NCI-H1092 (cell line): ENCODE data around the gene SEPTIN2.
"Not testable (repeated sequence)": the region's sequence is repeated elsewhere in the genome, so short reads cannot be mapped to it uniquely, and the experiment has no call there.

Experiments
- DNase-seq: peaks from one replicate; lab custom pipeline; 2025; lab: John Stamatoyannopoulos, UW

The SEPTIN2 gene

DNA sequence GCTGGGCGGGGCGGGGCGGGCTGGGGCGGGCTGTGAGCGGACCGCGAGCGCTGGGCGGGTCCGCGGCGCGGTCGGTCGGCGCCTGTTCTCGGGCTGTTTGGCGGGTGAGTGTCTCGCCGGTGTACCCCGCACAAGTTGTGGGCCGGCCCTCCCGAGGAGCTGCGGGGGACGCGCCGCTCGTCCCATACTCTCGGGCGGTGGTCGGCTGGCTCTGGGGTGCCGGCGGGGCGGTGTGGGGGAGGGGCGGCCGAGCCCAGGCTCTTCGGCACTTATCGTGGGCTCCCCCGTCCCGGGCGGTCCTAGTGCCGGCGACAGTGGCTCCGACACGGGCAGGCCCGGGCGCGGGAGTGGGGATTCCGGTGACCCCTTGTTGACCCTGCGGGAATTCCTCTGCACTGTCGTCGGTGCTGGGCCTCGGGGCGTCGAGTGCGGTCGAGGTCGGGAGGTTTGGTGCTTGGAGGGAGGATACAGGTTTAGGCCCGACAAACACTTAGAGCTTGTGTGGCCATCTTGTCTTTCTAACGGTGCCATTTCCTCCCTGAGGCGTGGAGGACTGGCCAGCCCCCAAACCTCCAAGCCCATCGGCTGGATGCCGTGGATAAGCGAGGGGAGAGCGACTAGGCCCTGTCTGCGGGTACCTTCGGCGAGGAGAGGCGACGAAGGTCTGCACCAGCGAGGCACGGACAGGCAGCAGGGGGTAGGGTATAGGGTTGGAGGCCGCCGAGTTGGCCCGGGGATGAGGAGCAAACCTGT is at the start of gene SEPTIN2:
Gene SEPTIN2 (plus strand): TSS at position 47 of the 753 bp plus-strand sequence. CDS start 8,308 bp downstream, outside the sequence.
- no peak for DNase-seq

DNA sequence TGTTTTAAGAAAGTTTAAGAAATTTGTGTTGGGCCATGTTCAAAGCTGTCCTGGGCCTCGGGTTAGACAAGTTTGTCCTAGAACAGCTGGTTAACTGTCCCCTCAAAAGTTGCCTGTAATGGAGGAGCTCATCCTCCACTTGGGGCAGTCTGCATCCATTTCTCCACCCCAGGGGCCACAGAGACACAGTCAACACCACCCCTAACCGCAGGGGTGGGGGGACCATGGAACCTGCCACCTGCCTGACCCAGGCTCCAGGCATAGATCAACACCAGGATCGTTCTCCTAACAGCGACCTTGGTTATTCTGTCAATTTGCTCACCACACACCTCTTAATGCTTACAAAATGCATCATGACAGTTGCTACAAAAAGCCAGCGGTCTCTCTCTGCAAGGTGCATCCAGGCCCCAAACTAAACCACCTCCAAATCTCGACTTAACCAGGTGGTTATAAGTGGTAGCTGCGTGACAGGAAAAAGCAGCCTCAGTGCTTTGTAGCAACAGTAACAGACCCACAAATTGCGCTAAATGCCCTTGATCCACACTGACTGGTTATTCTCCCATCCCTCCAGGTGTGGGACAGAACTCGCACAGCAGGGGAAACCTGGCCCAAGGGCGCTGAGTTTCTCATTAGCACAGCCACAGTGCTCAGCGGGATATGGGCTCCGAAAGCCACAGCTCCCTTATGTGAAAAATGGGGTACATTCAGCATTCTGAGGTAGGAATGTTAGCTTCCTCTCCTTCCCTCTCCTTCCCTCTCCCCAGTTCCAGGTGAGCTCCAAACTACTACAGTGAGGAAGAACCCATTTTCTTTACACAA is 48.3 kb upstream of the SEPTIN2 start:
- no peak for DNase-seq

DNA sequence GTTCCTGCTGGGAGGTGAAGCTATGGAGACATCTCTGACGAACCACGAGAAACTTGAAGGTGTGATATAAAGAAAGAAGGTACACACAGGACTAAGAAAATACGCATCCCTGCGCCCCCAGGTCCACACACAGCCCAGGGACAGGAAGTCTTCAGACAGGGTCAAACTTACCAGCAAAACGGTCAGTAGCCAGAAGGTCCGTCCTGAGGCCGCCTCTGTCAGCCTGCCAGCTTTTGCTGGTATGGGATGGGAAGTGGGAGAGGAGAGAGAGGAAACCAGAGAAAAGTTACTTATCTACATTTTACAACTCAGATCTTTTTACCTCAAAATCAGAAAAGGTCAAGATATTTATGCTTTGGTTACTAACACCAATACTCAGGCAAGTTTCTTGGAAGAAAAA is 47.4 kb upstream of the SEPTIN2 start:
- DNase-seq, result no peak

DNA sequence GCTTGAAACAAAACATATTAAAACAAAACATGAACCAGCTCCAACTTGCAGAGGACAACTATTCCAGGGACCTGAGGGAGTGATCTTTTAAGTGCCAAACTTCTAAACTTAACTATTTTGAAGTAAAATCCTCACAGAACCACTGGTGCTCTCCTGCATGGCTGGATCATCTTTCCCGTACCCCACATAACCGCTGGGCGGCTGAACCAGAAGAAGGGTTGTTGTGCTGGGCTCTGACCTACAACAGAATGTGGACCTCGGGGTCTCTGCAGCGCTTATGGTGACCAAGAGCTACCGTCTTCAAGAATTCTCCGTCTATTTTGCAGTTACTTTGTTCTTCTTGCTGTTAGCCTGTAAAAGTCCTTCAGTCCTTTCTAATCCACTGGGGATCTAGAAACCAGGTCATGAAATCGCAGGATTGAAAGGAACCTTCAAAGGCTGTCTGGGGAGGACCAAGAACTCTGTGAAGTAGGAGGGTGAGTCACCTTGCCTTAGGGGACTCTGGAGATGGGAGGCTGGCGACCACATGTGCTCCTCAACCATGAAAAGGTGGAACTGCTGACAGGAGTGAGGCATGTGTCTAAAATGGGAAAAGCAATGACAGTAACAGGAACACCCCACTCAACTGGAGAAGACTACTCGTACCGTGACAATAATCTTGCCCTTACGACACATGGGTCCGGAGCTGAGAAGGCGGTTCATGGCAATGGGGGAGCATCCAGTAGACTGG is 46.8 kb upstream of the SEPTIN2 start:
- DNase-seq, result no peak

DNA sequence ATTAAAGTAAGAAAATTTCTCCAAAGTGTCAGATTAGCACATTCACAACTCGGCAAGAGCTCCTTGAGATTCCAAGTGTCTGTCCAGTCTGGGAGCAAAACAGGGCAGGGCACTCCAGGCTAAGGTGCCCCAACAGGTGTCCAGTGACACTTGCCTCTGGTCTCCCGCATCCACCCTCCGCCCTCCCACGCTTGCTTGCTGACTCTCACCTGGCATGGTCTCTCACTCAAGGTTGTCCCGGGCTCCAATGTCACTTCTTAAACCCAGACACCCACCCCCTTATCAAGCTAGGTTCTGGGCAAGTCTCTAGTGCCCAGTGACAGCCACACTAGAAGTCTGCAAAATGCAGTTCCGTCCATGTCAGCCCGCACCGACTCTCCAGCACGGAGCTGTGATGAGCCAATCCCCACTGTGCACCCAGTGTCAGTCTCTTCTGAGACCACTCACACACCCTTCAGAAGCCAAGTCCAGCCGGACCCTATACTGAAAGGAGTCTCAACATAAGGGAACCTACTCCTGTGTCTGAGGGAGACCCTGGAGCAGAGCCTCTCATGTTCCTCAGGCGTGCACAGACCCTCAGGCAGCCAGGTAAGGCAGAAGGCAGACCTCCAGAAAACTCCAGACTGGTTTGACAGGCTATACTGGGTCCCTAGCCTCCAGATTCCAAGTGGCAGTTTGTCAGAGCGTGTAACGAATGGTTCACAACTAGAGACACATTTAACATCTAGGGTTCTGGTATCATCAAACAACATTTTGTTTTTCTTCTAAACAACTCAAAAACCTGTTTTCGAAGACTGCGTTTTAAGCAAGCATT is 45.8 kb upstream of the SEPTIN2 start:
- DNase-seq, result no peak

DNA sequence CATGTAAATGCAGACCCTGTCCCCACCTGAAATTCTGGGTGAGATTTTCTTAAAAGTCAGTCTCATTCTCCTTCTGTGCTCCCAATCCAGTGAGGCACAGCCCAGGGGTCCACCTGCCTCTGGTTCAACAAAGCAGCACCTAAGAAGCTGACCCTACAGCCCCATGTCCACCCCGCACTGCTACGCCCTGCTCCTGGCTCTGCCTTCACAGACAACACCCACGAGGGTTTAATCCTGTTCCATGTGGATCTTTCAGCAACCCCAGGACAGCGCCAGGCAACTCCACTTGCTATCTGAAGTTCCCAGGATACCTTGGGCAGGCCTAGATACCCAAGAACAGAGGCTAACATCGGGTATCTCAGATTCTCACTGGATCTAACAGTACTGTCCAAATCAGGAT is 45.2 kb upstream of the SEPTIN2 start:
- DNase-seq, result no peak

DNA sequence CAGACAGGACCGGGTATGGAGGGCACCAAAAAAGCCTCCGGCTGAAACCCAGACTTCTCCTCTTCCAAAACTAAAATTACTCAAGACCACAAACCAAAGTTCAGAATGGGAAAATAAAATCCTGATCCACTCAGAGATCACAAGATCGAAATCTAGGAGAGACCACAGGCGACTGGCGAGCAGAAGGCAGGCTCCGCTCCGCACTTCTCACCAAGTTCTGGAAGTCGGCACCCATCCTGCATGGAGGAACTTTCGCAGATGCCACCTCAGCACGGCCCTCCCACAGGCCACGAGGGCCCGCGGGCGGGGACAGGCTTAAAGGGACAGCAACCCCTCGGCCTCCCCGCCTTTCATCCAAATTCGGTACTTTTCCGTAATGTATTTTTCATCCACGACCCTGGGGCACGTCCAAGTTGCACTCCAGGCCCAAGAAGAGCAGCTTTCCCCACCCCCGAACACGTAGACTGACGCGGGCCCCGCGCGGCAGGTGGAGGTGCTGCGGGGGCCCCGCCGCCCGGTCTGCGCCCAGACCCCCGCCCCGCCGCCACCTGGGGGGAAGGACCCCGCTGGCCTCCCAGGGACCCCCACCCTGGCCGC is 43.9 kb upstream of the SEPTIN2 start:
- DNase-seq, result no peak

DNA sequence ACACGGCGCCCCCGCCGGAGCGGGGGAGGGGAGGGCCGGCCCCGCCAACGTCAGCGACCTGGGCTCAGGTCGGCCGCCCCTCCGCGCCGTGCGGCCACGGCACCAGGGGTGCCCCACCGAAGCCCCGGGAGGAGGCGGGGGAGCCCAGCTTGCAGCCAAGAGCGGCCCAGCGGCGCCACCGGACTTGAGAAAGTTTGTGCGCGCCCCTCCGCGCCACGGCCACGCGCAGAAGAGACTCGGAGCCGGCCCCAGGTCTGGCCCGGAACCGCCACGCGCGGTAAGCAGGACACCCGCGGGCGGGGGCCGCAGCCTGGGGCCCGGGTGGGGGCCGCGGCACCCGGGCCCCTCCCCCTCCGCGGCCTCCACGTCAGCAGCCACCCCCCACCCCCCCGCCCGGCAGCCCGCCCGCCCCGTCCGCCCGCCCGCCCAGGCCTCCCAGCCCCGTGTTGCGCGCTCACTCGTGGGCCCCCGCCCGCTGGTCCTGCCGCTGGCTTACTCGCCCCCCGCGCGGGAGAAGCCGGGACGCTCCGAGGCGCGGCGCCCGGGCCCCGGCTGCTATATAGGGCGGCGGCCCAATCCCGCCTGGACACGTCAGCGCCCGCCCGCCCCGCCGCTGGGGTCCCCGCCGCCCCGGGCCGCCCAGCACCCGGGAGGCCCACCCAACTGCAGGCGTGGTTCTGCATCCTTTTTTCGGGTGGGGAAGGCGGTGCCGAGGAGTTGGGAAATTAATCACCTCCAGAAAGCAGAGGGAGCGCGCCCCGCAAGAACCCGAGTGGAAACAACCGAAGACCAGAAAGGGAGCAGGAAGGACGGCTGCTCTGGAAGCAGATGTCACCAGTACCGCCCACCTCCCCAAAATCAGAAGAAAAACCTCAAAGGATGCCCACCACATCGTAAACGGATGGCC is 43.2 kb upstream of the SEPTIN2 start:
- no peak for DNase-seq

DNA sequence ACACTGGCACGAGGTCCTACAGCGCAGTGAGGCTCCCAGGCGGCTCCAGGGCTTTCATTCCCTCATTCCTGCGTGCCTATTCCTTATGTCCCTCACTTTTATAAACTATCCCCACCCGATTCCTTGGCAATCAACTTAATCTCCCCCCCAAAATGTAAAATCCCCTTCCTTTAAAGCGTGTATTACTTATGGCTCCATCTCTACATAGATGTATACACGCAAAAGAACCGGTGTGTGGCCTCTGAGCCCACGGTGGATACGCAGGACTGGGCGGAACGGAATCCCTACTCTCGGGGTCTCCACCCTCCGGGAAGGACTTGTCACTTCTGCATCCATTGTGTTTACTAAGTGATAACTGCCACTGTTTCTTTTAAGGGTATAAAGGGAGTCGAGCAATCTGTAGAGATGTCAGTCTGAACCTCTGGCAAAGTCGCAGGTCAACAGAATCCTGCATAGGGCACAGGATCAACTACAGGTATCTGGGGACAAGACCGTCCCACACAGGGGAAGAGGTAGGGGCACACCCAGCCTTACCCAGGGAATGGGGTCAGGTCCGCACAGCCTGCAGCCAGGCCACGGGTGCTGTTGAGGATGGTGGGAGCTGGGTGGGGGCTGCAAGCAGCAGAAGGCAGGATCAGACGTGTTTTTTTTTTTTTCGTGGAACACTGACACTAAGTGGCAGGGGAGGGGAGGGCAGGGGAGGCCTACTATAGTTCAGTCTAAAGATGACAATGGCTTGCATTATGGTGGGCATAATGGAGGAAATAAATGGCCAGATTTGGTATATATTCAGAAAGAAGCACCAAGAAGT is 42.3 kb upstream of the SEPTIN2 start:
- DNase-seq, result no peak

DNA sequence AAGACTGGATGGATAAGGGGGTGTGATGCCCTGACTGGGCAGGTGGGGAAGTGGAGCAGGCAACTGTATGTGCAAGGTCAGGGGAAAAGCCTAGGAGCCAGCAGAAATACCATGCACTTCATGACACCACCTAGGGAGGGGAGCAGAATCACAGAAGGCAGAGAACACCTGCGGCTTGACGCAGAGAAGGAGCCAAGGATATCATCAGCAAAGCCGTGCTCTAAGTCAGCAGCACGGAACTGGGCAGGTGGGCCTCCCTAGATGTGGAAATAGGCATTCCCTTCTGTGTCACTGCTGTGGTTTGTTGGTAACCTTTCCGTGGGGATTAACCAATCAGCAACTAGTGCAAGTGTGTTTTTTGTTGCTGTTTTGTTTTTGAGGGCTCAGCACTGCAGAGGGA is 41.6 kb upstream of the SEPTIN2 start:
- no peak for DNase-seq

DNA sequence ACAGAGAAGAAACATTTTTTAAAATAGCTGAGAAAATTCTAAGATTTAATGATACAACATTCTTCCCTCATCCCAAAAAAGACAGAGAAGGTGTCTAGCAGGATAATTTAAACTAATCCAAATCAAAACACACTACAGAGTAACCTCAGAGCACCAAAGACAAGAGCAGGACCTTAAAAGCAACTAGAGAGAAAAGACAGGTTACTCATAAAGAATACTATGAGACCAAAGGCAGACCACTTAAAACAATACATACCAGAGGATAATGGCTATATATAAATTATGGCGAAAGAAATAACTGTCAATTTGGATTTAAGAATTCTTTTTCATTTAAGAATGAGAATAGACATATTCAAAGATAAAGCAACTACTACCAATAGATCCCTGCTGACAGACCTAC is 40.2 kb upstream of the SEPTIN2 start:
- no peak for DNase-seq

DNA sequence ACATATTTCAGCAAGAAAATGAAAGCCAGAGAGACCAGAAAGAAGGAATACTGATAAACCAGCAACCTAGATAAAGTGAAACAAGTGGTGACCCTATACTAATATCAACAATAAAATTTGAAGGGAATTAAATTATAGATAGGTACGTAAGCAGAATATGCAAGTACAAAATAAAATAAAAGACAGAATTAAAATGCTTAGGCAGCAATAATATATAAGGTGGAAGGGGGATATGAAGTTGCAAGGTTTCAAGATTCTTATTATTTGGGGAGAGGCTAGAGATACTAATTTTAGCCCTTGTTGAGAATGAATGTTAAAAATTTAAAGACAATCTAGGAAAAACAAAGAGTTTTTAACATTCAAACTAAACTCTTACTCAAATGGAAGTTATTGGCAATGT is 39.8 kb upstream of the SEPTIN2 start:
- DNase-seq, result no peak

DNA sequence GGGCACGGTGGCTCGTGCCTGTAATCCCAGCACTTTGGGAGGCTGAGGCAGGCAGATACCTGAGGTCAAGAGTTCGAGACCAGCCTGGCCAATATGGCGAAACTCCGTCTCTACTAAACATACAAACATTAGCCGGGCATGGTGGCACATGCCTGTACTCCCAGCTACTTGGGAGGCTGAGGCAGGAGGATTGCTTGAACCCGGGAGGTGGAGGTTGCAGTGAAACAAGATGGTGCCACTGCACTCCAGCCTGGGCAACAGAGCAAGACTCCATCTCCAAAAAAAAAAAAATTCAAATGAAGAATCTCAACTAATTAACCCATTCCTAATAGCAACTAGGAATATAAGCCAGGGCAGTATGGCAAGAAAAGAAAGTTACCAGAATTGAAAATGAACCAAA is 37.4 kb upstream of the SEPTIN2 start:
- not testable (repeated sequence) for DNase-seq

DNA sequence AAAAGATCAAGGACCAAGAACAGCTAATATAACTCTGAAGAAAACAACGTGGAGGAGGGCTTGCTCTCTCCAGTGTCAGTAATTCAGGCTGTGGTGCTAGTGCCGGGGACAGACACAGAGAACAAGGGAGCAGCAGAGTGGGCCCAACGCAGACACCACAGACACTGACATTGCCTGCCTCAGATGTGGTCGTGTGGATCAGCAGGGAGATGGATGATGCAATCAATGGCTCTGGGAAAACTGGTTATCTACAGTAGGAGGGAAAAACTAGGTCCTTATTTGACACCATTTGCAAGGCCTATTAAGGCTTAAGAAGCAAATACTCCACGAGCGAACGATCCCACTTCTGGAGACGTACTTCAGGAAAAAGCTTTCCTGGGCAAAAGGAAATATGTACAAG is 36.3 kb upstream of the SEPTIN2 start:
- DNase-seq, result no peak

DNA sequence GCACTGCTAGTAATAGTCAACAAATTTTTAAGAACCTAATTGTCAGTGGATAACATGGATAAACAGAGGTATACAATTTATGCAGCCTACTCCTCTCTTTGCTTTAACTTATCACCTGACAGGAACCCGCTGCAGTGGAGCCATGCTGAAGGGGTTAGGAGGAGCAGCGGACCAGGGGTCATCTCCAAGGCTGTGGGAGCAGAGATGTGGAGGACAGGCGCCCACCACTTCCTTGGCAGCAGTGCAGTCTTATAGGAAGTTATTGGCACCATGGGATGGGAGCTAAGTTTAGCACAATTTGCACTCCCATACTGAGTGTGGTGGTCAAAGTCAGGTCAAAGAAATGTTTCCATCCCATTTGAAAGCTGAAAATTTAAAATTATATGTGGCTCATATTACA is 35.9 kb upstream of the SEPTIN2 start:
- no peak for DNase-seq

DNA sequence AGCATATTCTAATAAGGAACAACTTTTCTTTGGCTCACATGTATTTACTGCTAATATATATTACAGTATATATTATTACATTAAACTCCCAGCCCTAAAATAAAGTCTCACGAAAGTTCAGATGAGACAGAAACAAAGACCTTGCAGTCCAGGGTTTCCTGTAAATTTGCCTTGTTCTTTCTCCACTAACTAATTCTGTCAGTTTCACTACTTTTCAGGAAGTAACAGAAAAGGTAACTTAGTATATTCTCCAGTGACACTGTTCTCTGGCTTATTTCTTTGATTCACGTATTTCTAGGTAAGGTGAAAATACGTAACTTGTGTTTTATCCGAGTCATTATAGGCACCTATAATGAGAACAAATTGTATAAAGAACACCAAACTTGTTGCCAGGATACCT is 35.4 kb upstream of the SEPTIN2 start:
- no peak for DNase-seq

DNA sequence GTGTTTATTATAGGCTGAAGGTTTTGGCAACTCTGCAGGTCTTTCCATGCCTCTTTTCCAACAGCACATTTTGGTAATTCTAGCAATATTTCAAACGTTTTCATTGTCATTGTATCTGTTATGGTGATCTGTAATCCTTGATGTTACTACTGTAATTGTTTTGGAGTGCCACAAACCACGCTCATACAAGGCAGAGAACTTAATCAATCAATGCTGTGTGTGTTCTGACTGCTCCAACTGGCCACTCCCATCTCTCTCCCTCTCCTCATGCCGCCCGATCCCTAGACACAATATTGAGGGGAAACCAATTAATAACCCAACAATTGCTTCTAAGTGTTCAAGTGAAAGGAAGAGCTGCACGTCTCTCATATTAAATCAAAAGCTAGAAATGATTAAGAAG is 33.2 kb upstream of the SEPTIN2 start:
- no peak for DNase-seq

DNA sequence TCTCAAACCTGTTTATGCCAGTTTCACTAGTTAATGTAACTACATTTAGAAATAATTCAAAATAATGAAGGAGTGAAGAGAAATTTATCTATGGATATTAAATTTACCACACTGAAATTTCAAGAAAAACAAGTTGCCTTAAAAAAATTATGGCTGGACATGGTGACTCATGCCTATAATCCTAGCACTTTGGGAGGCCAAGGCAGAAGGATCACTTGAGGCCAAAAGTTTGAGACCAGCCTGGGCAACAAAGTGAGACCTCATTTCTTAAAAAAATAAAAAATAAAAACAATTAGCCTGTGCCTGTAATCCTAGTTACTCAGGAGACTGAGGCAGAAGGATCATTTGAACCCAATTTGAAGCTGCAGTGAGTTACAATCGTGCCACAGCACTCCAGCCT is 30.1 kb upstream of the SEPTIN2 start:
- no peak for DNase-seq

DNA sequence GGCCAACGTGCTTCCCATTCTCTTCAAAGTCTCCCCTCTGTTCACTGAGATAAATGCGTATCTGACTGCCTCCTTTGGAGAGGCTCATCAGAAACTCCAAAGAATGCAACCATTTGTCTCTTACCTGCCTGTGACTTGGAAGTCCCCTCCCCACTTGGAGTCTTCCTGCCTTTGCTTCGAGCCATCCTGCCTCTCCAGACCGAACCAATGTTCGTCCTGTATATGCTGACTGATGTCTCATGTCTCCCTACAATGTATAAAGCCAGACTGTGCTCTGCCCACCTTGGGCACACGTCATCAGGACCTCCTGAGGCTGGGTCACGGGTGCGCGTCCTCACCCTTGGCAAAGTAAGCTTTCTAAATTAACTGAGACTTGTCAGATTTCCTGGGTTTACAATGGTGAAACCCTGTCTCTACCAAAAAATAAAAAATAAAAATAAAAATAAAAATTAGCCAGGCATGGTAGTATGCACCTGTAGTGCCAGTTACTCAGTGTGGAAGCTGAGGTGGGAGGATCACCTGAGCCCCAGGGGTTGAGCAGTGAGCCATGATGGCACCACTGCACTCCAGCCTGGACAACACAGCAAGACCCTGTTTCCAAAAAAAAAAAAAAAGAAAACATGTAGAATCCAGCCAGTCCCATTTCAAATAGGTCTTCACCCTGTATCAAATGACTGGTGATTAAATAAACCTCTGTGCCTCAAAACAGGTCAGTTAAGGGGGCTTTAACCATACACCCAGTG is 29.2 kb upstream of the SEPTIN2 start:
- DNase-seq, result no peak
